ENCODE data around the gene SLC2A13. TPM values are rescaled to one million over a fixed set of nuclear protein-coding genes. Genes with fewer than 3 reads are reported as not detected.

Gene SLC2A13
- total and polyA plus RNA-seq, 4 experiments from 2014 or later, result 2.3 to 6.1 (median 4.2) TPM

GRCh38 chr12:39743655-39744054, 362.2 kb downstream of the SLC2A13 start:
- Mint-ChIP-seq H3K27me3 (no peaks in the 10 kb centered on the region), H3K4me3 (no peak overlapping the region), H3K27ac (no peak overlapping the region), H3K36me3 (peaks cover 7 to 16% of the 10 kb centered on the region in 2 donors), H3K9me3 (peaks cover 0 to 24% (median 15%) of the 10 kb centered on the region in 8 donors), H3K4me1 (no peaks in the 10 kb centered on the region)
- Histone ChIP-seq H3K9me3 (ENCODE audit: control insufficient read depth in 1 of 2, low read length in 2 of 2) (no peaks in the 10 kb centered on the region), H3K27ac (ENCODE audit: low read depth, low read length) (no peak overlapping the region), H3K27me3 (ENCODE audit: insufficient read depth, low read length) (no peaks in the 10 kb centered on the region), H3K4me1 (ENCODE audit: insufficient read depth, low read length) (no peaks in the 10 kb centered on the region), H3K36me3 (ENCODE audit: insufficient read depth, low read length) (no peaks in the 10 kb centered on the region), H3K4me3 (ENCODE audit: low read length in 2 of 2) (no peak overlapping the region)
- DNase-seq, result no peak
- intact Hi-C loops (cut with micrococcal nuclease), result no loop called here
- CTCF ChIA-PET (ENCODE audit: partially characterized antibody), result no interaction called here
- POLR2A ChIA-PET (ENCODE audit: partially characterized antibody), result no interaction called here

DNA sequence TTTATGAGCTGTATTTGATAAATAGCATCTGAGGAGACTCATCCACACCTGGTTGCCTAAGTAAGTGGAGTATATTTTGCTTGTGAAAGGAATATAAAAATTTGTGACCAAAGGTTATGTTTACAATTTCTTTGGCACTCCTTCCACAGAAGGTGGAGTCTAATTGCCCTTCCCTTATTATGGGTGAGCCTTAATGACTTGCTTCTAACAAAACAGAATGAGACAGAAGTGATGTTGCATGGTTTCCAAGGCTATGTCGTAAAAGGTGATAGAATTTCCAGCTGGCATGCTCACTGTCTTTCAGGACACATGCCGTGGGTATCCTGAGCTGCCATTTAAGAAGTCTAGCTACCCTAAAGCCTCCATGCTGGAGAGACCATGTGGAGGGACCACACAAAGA, 369.5 kb downstream of the SLC2A13 start:
- Mint-ChIP-seq H3K27me3 (no peaks in the 10 kb centered on the region), H3K36me3 (peaks cover 20 to 36% of the 10 kb centered on the region in 2 donors), H3K9me3 (peaks cover 3 to 47% (median 32%) of the 10 kb centered on the region in 8 donors), H3K27ac (no peak overlapping the region), H3K4me1 (no peaks in the 10 kb centered on the region), H3K4me3 (no peak overlapping the region)
- no peaks in the 10 kb centered on the region for H3K4me1 ChIP-seq (ENCODE audit: insufficient read depth, low read length)
- H3K4me3 ChIP-seq (ENCODE audit: low read length in 2 of 2), result no peak overlapping the region
- no peak overlapping the region for H3K27ac ChIP-seq (ENCODE audit: low read depth, low read length)
- H3K27me3 ChIP-seq (ENCODE audit: insufficient read depth, low read length), result no peaks in the 10 kb centered on the region
- H3K36me3 ChIP-seq (ENCODE audit: insufficient read depth, low read length), result no peaks in the 10 kb centered on the region
- POLR2A ChIA-PET (ENCODE audit: partially characterized antibody), result no interaction called here
- H3K9me3 ChIP-seq (ENCODE audit: control insufficient read depth in 1 of 2, low read length in 2 of 2), result peaks cover 0 to 3% of the 10 kb centered on the region in 2 donors
- no peak for DNase-seq
- intact Hi-C loops (cut with micrococcal nuclease), result no loop called here
- CTCF ChIA-PET (ENCODE audit: partially characterized antibody), result no interaction called here

DNA sequence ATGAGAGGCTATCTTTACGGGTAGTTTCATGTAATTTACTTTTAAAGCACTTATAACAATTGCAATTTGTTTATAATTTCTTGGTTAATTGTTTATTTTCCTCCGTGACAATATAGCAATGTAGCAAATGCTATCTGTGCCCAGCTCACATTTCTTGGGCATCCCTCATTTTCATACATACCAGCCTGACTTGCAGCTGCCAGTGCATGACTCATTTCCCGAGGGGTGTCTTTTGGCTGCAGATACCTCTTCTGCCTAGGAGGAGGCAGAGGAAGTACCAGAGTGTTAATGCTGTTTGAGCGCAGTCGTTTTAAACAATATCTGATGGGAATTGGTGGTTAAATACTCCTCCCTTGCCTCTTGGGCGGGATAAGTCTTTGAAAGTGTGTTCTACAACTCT, 382.1 kb downstream of the SLC2A13 start:
- H3K27ac ChIP-seq (ENCODE audit: low read depth, low read length), result no peak overlapping the region
- Mint-ChIP-seq H3K36me3 (peaks cover 6 to 8% of the 10 kb centered on the region in 2 donors), H3K4me1 (peaks cover 0 to 18% (median 3%) of the 10 kb centered on the region in 4 donors), H3K4me3 (peak overlapping the region in 1 of 8 donors; percentile 16), H3K27me3 (no peaks in the 10 kb centered on the region), H3K9me3 (peaks cover 2 to 10% (median 6%) of the 10 kb centered on the region in 8 donors), H3K27ac (no peak overlapping the region)
- no peaks in the 10 kb centered on the region for H3K27me3 ChIP-seq (ENCODE audit: insufficient read depth, low read length)
- POLR2A ChIA-PET (ENCODE audit: partially characterized antibody), result no interaction called here
- no peaks in the 10 kb centered on the region for H3K36me3 ChIP-seq (ENCODE audit: insufficient read depth, low read length)
- DNase-seq, result no peak
- H3K4me1 ChIP-seq (ENCODE audit: insufficient read depth, low read length), result no peaks in the 10 kb centered on the region
- no peak overlapping the region for H3K4me3 ChIP-seq (ENCODE audit: low read length in 2 of 2)
- CTCF ChIA-PET (ENCODE audit: partially characterized antibody), result no interaction called here
- no peaks in the 10 kb centered on the region for H3K9me3 ChIP-seq (ENCODE audit: control insufficient read depth in 1 of 2, low read length in 2 of 2)
- intact Hi-C loops (cut with micrococcal nuclease), result no loop called here

DNA sequence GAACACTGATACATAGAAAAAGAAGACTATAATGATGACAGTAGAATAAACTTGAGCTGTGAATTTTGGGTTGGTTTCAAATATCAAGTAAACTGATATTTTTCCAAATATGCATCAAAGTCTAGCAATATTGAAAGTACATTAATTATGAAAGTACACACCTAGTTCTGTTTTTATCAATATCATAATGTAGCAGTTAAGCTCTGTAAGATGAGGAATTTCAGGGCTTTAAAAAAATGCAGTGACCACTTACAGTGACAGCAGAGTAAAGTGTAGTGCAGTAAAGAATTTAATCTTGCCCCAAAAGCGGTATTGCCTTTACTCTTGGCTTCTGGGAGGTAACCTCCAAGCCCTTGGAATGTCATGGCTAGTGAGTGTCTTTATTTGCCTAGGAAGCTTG, 383.4 kb downstream of the SLC2A13 start:
- DNase-seq, result no peak
- Mint-ChIP-seq H3K36me3 (peaks cover 3 to 7% of the 10 kb centered on the region in 2 donors), H3K27ac (no peak overlapping the region), H3K4me3 (no peak overlapping the region), H3K27me3 (no peaks in the 10 kb centered on the region), H3K4me1 (peaks cover 0 to 18% (median 3%) of the 10 kb centered on the region in 4 donors), H3K9me3 (peaks cover 0 to 3% (median 0%) of the 10 kb centered on the region in 8 donors)
- H3K36me3 ChIP-seq (ENCODE audit: insufficient read depth, low read length), result no peaks in the 10 kb centered on the region
- CTCF ChIA-PET (ENCODE audit: partially characterized antibody), result no interaction called here
- POLR2A ChIA-PET (ENCODE audit: partially characterized antibody), result no interaction called here
- H3K4me1 ChIP-seq (ENCODE audit: insufficient read depth, low read length), result no peaks in the 10 kb centered on the region
- no peaks in the 10 kb centered on the region for H3K27me3 ChIP-seq (ENCODE audit: insufficient read depth, low read length)
- intact Hi-C loops (cut with micrococcal nuclease), result no loop called here
- H3K9me3 ChIP-seq (ENCODE audit: control insufficient read depth in 1 of 2, low read length in 2 of 2), result no peaks in the 10 kb centered on the region
- no peak overlapping the region for H3K27ac ChIP-seq (ENCODE audit: low read depth, low read length)
- H3K4me3 ChIP-seq (ENCODE audit: low read length in 2 of 2), result no peak overlapping the region

- Mint-ChIP-seq H3K4me3 (no peak overlapping the region), H3K27ac (no peak overlapping the region), H3K9me3 (peaks cover 0 to 5% (median under 1%) of the 10 kb centered on the region in 8 donors), H3K36me3 (peaks cover 2 to 11% of the 10 kb centered on the region in 2 donors), H3K27me3 (no peaks in the 10 kb centered on the region), H3K4me1 (no peaks in the 10 kb centered on the region)
- Histone ChIP-seq H3K27ac (ENCODE audit: low read depth, low read length) (no peak overlapping the region), H3K4me3 (ENCODE audit: low read length in 2 of 2) (no peak overlapping the region), H3K27me3 (ENCODE audit: insufficient read depth, low read length) (no peaks in the 10 kb centered on the region), H3K4me1 (ENCODE audit: insufficient read depth, low read length) (no peaks in the 10 kb centered on the region), H3K36me3 (ENCODE audit: insufficient read depth, low read length) (no peaks in the 10 kb centered on the region), H3K9me3 (ENCODE audit: control insufficient read depth in 1 of 2, low read length in 2 of 2) (no peaks in the 10 kb centered on the region)
- POLR2A ChIA-PET (ENCODE audit: partially characterized antibody), result no interaction called here
- intact Hi-C loops (cut with micrococcal nuclease), result no loop called here
- CTCF ChIA-PET (ENCODE audit: partially characterized antibody), result no interaction called here
- no peak for DNase-seq
Observed at GRCh38 chr12:39713552-39713951, 392.3 kb downstream of the SLC2A13 start.

GRCh38 chr12:39712334-39712733, 393.5 kb downstream of the SLC2A13 start:
- no peaks in the 10 kb centered on the region for H3K4me1 ChIP-seq (ENCODE audit: insufficient read depth, low read length)
- peaks cover 0 to 2% of the 10 kb centered on the region in 2 donors for H3K36me3 Mint-ChIP-seq
- no peak overlapping the region for H3K27ac ChIP-seq (ENCODE audit: low read depth, low read length)
- H3K4me3 ChIP-seq (ENCODE audit: low read length in 2 of 2), result no peak overlapping the region
- no peak overlapping the region for H3K4me3 Mint-ChIP-seq
- H3K9me3 Mint-ChIP-seq, result peaks cover 0 to 10% (median 2%) of the 10 kb centered on the region in 8 donors
- no peaks in the 10 kb centered on the region for H3K36me3 ChIP-seq (ENCODE audit: insufficient read depth, low read length)
- H3K4me1 Mint-ChIP-seq, result no peaks in the 10 kb centered on the region
- ChIA-PET POLR2A (ENCODE audit: partially characterized antibody) (no interaction called here), CTCF (ENCODE audit: partially characterized antibody) (no interaction called here)
- no peaks in the 10 kb centered on the region for H3K27me3 ChIP-seq (ENCODE audit: insufficient read depth, low read length)
- intact Hi-C loops (cut with micrococcal nuclease), result no loop called here
- no peaks in the 10 kb centered on the region for H3K27me3 Mint-ChIP-seq
- H3K9me3 ChIP-seq (ENCODE audit: control insufficient read depth in 1 of 2, low read length in 2 of 2), result no peaks in the 10 kb centered on the region
- no peak for DNase-seq
- H3K27ac Mint-ChIP-seq, result no peak overlapping the region

Other genes with a start within 250 kb of the SLC2A13 start
- gene LRRK2, start 118.9 kb upstream of the SLC2A13 start, total RNA-seq, result under 1 TPM; 0.39 to 0.76 TPM
- under 1 TPM in 1 of 2 donors, not detected in 1; 0.10 TPM for gene LRRK2, start 118.9 kb upstream of the SLC2A13 start, polyA plus RNA-seq